ENCODE results near the gene WWC1. TPM values are rescaled to one million over a fixed set of nuclear protein-coding genes. Genes with fewer than 3 reads are reported as not detected.
"Not testable (repeated sequence)": the region's sequence is repeated elsewhere in the genome, so short reads cannot be mapped to it uniquely, and the experiment has no call there.

Gene WWC1
- polyA plus RNA-seq, 4 donors = 22.8 to 65.1 (median 37.9) TPM

- Histone ChIP-seq H3K27me3 (ENCODE audit: control insufficient read depth in 3 of 3, insufficient read depth in 3 of 3, low read length in 3 of 3) (no peaks in the 10 kb centered on the region), H3K4me3 (ENCODE audit: low read depth in 1 of 3, low read length in 3 of 3) (no peak overlapping the region), H3K27ac (ENCODE audit: low read depth in 1 of 3, low read length in 2 of 3) (no peak overlapping the region), H3K9me3 (ENCODE audit: control insufficient read depth in 2 of 2, insufficient read depth in 1 of 2, low read depth in 1 of 2, low read length in 1 of 2) (no peaks in the 10 kb centered on the region), H3K36me3 (ENCODE audit: control insufficient read depth in 3 of 3, insufficient read depth in 2 of 3, low read depth in 1 of 3, low read length in 3 of 3) (no peaks in the 10 kb centered on the region), H3K4me1 (ENCODE audit: control insufficient read depth in 3 of 3, insufficient read depth in 2 of 3, low read depth in 1 of 3, low read length in 2 of 3) (peaks cover 0 to 20% (median 0%) of the 10 kb centered on the region in 3 donors)
- WGBS, 3 donors = 75 to 84% (median 77%) methylated on average over 5 of the region's 5 CpGs
- DNase-seq (no peak), FAIRE-seq (no peak)
These were observed 15.5 kb upstream of the WWC1 start for GRCh38 chr5:168275940-168276339.

GRCh38 chr5:168282120-168282519 is 9.3 kb upstream of the WWC1 start:
- Histone ChIP-seq H3K4me3 (ENCODE audit: low read depth in 1 of 3, low read length in 3 of 3) (no peak overlapping the region), H3K27ac (ENCODE audit: low read depth in 1 of 3, low read length in 2 of 3) (no peak overlapping the region), H3K36me3 (ENCODE audit: control insufficient read depth in 3 of 3, insufficient read depth in 2 of 3, low read depth in 1 of 3, low read length in 3 of 3) (no peaks in the 10 kb centered on the region), H3K9me3 (ENCODE audit: control insufficient read depth in 2 of 2, insufficient read depth in 1 of 2, low read depth in 1 of 2, low read length in 1 of 2) (peaks cover 0 to 15% of the 10 kb centered on the region in 2 donors), H3K4me1 (ENCODE audit: control insufficient read depth in 3 of 3, insufficient read depth in 2 of 3, low read depth in 1 of 3, low read length in 2 of 3) (peaks cover 0 to 12% (median 0%) of the 10 kb centered on the region in 3 donors), H3K27me3 (ENCODE audit: control insufficient read depth in 3 of 3, insufficient read depth in 3 of 3, low read length in 3 of 3) (no peaks in the 10 kb centered on the region)
- no peak for FAIRE-seq
- DNase-seq = no peak
- WGBS, 3 donors = 48 to 68% (median 60%) methylated on average over 7 of the region's 7 CpGs

GRCh38 chr5:168284809-168285208 is 6.6 kb upstream of the WWC1 start:
- Histone ChIP-seq H3K36me3 (ENCODE audit: control insufficient read depth in 3 of 3, insufficient read depth in 2 of 3, low read depth in 1 of 3, low read length in 3 of 3) (no peaks in the 10 kb centered on the region), H3K27me3 (ENCODE audit: control insufficient read depth in 3 of 3, insufficient read depth in 3 of 3, low read length in 3 of 3) (no peaks in the 10 kb centered on the region), H3K4me3 (ENCODE audit: low read depth in 1 of 3, low read length in 3 of 3) (no peak overlapping the region), H3K4me1 (ENCODE audit: control insufficient read depth in 3 of 3, insufficient read depth in 2 of 3, low read depth in 1 of 3, low read length in 2 of 3) (peaks cover 0 to 18% (median 0%) of the 10 kb centered on the region in 3 donors), H3K27ac (ENCODE audit: low read depth in 1 of 3, low read length in 2 of 3) (no peak overlapping the region), H3K9me3 (ENCODE audit: control insufficient read depth in 2 of 2, insufficient read depth in 1 of 2, low read depth in 1 of 2, low read length in 1 of 2) (peaks cover 0 to 15% of the 10 kb centered on the region in 2 donors)
- no peak for FAIRE-seq
- WGBS, 3 donors = 72 to 86% (median 79%) methylated on average over 4 of the region's 4 CpGs
- DNase-seq = no peak

- DNase-seq (no peak), FAIRE-seq (no peak)
- Histone ChIP-seq H3K36me3 (ENCODE audit: control insufficient read depth in 3 of 3, insufficient read depth in 2 of 3, low read depth in 1 of 3, low read length in 3 of 3) (no peaks in the 10 kb centered on the region), H3K4me3 (ENCODE audit: low read depth in 1 of 3, low read length in 3 of 3) (no peak overlapping the region), H3K27me3 (ENCODE audit: control insufficient read depth in 3 of 3, insufficient read depth in 3 of 3, low read length in 3 of 3) (no peaks in the 10 kb centered on the region), H3K9me3 (ENCODE audit: control insufficient read depth in 2 of 2, insufficient read depth in 1 of 2, low read depth in 1 of 2, low read length in 1 of 2) (peaks cover 0 to 15% of the 10 kb centered on the region in 2 donors), H3K27ac (ENCODE audit: low read depth in 1 of 3, low read length in 2 of 3) (no peak overlapping the region), H3K4me1 (ENCODE audit: control insufficient read depth in 3 of 3, insufficient read depth in 2 of 3, low read depth in 1 of 3, low read length in 2 of 3) (peaks cover 0 to 21% (median 0%) of the 10 kb centered on the region in 3 donors)
- WGBS, 3 donors = 83 to 92% (median 83%) methylated on average over 2 of the region's 2 CpGs
These were observed 5.7 kb upstream of the WWC1 start for GRCh38 chr5:168285696-168286095.

- FAIRE-seq (no peak), DNase-seq (no peak)
- 36 to 89% (median 73%) methylated on average over 6 of the region's 6 CpGs for WGBS, 3 donors
These were observed 5.1 kb upstream of the WWC1 start for GRCh38 chr5:168286386-168286785.

GRCh38 chr5:168286863-168287262 is 4.6 kb upstream of the WWC1 start:
- FAIRE-seq = not testable (repeated sequence)

More at GRCh38 chr5:168286386-168286785, 5.1 kb upstream of the WWC1 start:
- Histone ChIP-seq H3K27me3 (ENCODE audit: control insufficient read depth in 3 of 3, insufficient read depth in 3 of 3, low read length in 3 of 3) (no peaks in the 10 kb centered on the region), H3K4me1 (ENCODE audit: control insufficient read depth in 3 of 3, insufficient read depth in 2 of 3, low read depth in 1 of 3, low read length in 2 of 3) (peaks cover 0 to 26% (median 0%) of the 10 kb centered on the region in 3 donors), H3K36me3 (ENCODE audit: control insufficient read depth in 3 of 3, insufficient read depth in 2 of 3, low read depth in 1 of 3, low read length in 3 of 3) (no peaks in the 10 kb centered on the region), H3K4me3 (ENCODE audit: low read depth in 1 of 3, low read length in 3 of 3) (no peak overlapping the region), H3K9me3 (ENCODE audit: control insufficient read depth in 2 of 2, insufficient read depth in 1 of 2, low read depth in 1 of 2, low read length in 1 of 2) (peaks cover 0 to 15% of the 10 kb centered on the region in 2 donors), H3K27ac (ENCODE audit: low read depth in 1 of 3, low read length in 2 of 3) (no peak overlapping the region)

GRCh38 chr5:168287362-168287761 is 4.1 kb upstream of the WWC1 start:
- DNase-seq = no peak
- FAIRE-seq = no peak
- H3K27me3 ChIP-seq (ENCODE audit: control insufficient read depth in 3 of 3, insufficient read depth in 3 of 3, low read length in 3 of 3) = no peaks in the 10 kb centered on the region
- 81 to 88% (median 87%) methylated on average over 4 of the region's 4 CpGs for WGBS, 3 donors
- no peak overlapping the region for H3K4me3 ChIP-seq (ENCODE audit: low read depth in 1 of 3, low read length in 3 of 3)
- H3K9me3 ChIP-seq (ENCODE audit: control insufficient read depth in 2 of 2, insufficient read depth in 1 of 2, low read depth in 1 of 2, low read length in 1 of 2) = peaks cover 0 to 15% of the 10 kb centered on the region in 2 donors
- no peak overlapping the region for H3K27ac ChIP-seq (ENCODE audit: low read depth in 1 of 3, low read length in 2 of 3)
- H3K36me3 ChIP-seq (ENCODE audit: control insufficient read depth in 3 of 3, insufficient read depth in 2 of 3, low read depth in 1 of 3, low read length in 3 of 3) = no peaks in the 10 kb centered on the region
- peaks cover 0 to 26% (median 0%) of the 10 kb centered on the region in 3 donors for H3K4me1 ChIP-seq (ENCODE audit: control insufficient read depth in 3 of 3, insufficient read depth in 2 of 3, low read depth in 1 of 3, low read length in 2 of 3)

More at GRCh38 chr5:168286863-168287262, 4.6 kb upstream of the WWC1 start:
- 88 to 94% (median 91%) methylated on average over 5 of the region's 5 CpGs for WGBS, 3 donors
- not testable (repeated sequence) for H3K27ac ChIP-seq (ENCODE audit: low read depth in 1 of 3, low read length in 2 of 3); H3K27me3 ChIP-seq (ENCODE audit: control insufficient read depth in 3 of 3, insufficient read depth in 3 of 3, low read length in 3 of 3); H3K4me3 ChIP-seq (ENCODE audit: low read depth in 1 of 3, low read length in 3 of 3); H3K36me3 ChIP-seq (ENCODE audit: control insufficient read depth in 3 of 3, insufficient read depth in 2 of 3, low read depth in 1 of 3, low read length in 3 of 3); DNase-seq
- H3K9me3 ChIP-seq (ENCODE audit: control insufficient read depth in 2 of 2, insufficient read depth in 1 of 2, low read depth in 1 of 2, low read length in 1 of 2) = peaks cover 0 to 15% of the 10 kb centered on the region in 2 donors
- H3K4me1 ChIP-seq (ENCODE audit: control insufficient read depth in 3 of 3, insufficient read depth in 2 of 3, low read depth in 1 of 3, low read length in 2 of 3) = peaks cover 0 to 26% (median 0%) of the 10 kb centered on the region in 3 donors

GRCh38 chr5:168288349-168289245 is 2.8 kb upstream of the WWC1 start:
- peaks cover 0 to 28% (median 0%) of the 10 kb centered on the region in 3 donors for H3K4me1 ChIP-seq (ENCODE audit: control insufficient read depth in 3 of 3, insufficient read depth in 2 of 3, low read depth in 1 of 3, low read length in 2 of 3)
- peaks cover 0 to 15% of the 10 kb centered on the region in 2 donors for H3K9me3 ChIP-seq (ENCODE audit: control insufficient read depth in 2 of 2, insufficient read depth in 1 of 2, low read depth in 1 of 2, low read length in 1 of 2)
- peaks cover 0 to 3% (median 0%) of the 10 kb centered on the region in 3 donors for H3K27me3 ChIP-seq (ENCODE audit: control insufficient read depth in 3 of 3, insufficient read depth in 3 of 3, low read length in 3 of 3)
- H3K36me3 ChIP-seq (ENCODE audit: control insufficient read depth in 3 of 3, insufficient read depth in 2 of 3, low read depth in 1 of 3, low read length in 3 of 3) = peaks cover 0 to 3% (median 0%) of the 10 kb centered on the region in 3 donors
- peak; percentile 95 to 97 for DNase-seq
- peak overlapping the region in 1 of 3 donors; percentile 12 for H3K4me3 ChIP-seq (ENCODE audit: low read depth in 1 of 3, low read length in 3 of 3)
- 9 to 52% (median 35%) methylated on average over 22 of the region's 22 CpGs for WGBS, 3 donors
- FAIRE-seq = no peak
- peak overlapping the region; percentile 68 to 93 (median 76) for H3K27ac ChIP-seq (ENCODE audit: low read depth in 1 of 3, low read length in 2 of 3)

All from small intestine (tissue), 7 donors.